Breast epithelium (tissue), 4 donors: ENCODE data around the gene MINDY3. TPM values are rescaled to one million over a fixed set of nuclear protein-coding genes. Genes with fewer than 3 reads are reported as not detected.
"Not testable (repeated sequence)": the region's sequence is repeated elsewhere in the genome, so short reads cannot be mapped to it uniquely, and the experiment has no call there.

Experiments
- DNase-seq, 2 donors: peaks; one replicate each; pipeline ENCODE4 v3.0.0-alpha.2; 2019; ENCODE audit warnings: low spot score in 2 of 2
- H3K27ac ChIP-seq, 2 donors: fragments of 200-600 bp; sonication (generic) in 1 of 2; one replicate each; pipeline ENCODE4 v1.5.1; 2016 to 2019; ENCODE audit warnings: mild to moderate bottlenecking in 1 of 2
- H3K27me3 ChIP-seq, 2 donors: fragments of 200-600 bp; sonication (generic) in 1 of 2; one replicate each; pipeline versions ENCODE4 v1.5.1 to v1.6.0; 2017 to 2019; ENCODE audit warnings: control low read depth in 1 of 2, mild to moderate bottlenecking in 1 of 2
- H3K36me3 ChIP-seq: fragments of 200-600 bp; one replicate; pipeline ENCODE4 v1.5.1; 2019
- H3K4me1 ChIP-seq, 2 donors: fragments of 200-600 bp; sonication (generic); one replicate each; pipeline ENCODE4 v1.5.1; 2016 to 2019; ENCODE audit warnings: control low read depth in 1 of 2
- H3K4me3 ChIP-seq, 3 donors: fragments of 200-600 bp; sonication (generic); 1 replicate in 2 of 3; 2 replicates in 1 of 3; pipeline ENCODE4 v1.5.1; 2016 to 2019; ENCODE audit warnings: mild to moderate bottlenecking in 3 of 3, moderate library complexity in 2 of 3
- H3K9me3 ChIP-seq, 2 donors: fragments of 200-600 bp; sonication (generic) in 1 of 2; one replicate each; pipeline ENCODE4 v1.5.1; 2016 to 2019; ENCODE audit warnings: control low read depth in 1 of 2
- POLR2A ChIP-seq: fragments of 450-650 bp; IDR thresholded peaks from one replicate; pipeline ENCODE4 v1.6.1; 2016; ENCODE audit warnings: antibody characterized with exemption, mild to moderate bottlenecking, moderate library complexity
- POLR2AphosphoS5 ChIP-seq, 3 donors: sonication (generic); formaldehyde crosslinking; IDR thresholded peaks; one replicate each; pipeline ENCODE4 v1.6.1; 2017; ENCODE audit warnings: antibody characterized with exemption in 3 of 3
- intact Hi-C: fragments of 100-400 bp; cut with DNase I; formaldehyde crosslinking; loops from one replicate; pipeline ENCODE4 v1.15.1; 2023; ENCODE audit warnings: low total_unique reads
- total RNA-seq, 3 donors: library from RNA; depleted of rRNA; stranded (reverse); fragments of >200 nt; gene quantifications; one replicate each; pipeline ENCODE4 v1.1.0, GENCODE V29; 2016
- TF ChIP-seq, protein P1 (sequence below), 3 donors: fragments of 450-650 bp; IDR thresholded peaks; one replicate each; pipeline ENCODE4 v1.5.1; 2016 to 2017; ENCODE audit warnings: antibody characterized with exemption in 3 of 3, mild to moderate bottlenecking in 3 of 3, moderate library complexity in 3 of 3

Gene MINDY3
- total RNA-seq, 3 donors from 2014 or later: 33.0 to 38.3 (median 34.8) TPM

DNA sequence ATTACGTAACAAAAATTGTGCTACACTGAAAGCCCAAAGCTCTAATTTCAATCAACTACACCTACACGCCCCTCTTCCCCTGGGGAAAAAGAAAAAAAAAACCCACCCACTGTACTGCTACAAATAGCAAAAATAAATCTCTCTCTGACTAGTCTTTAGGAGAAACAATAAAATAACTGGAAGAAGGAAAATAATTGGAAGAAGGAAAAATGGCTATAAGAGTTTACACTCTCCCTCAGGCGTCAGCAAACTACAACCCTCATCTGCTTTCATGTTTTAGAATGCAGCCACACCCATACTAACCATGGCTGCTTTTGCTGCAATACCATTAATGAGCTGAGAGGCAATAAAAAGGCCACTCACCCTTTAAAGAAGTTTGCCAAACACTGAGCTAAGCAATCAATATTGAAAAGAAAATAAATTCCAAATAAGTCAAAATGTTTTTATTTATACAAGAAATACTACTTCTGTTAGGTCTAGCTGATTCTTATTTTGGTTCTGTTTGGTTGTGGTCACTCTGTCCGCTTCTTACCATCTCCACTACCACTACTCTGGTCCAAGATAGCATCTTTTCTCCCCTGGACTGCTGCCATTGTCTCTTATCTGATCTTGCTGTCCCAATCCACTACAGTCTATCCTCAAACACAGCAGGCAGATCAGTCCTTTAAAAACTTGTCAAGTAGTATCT lies 3.8 kb downstream of the MINDY3 start:
- intact Hi-C loops: no loop called here
- peaks cover 0 to 8% of the 10 kb centered on the region in 2 donors for H3K4me1 ChIP-seq
- TF ChIP-seq POLR2A: no peak
- TF ChIP-seq, protein P1, sequence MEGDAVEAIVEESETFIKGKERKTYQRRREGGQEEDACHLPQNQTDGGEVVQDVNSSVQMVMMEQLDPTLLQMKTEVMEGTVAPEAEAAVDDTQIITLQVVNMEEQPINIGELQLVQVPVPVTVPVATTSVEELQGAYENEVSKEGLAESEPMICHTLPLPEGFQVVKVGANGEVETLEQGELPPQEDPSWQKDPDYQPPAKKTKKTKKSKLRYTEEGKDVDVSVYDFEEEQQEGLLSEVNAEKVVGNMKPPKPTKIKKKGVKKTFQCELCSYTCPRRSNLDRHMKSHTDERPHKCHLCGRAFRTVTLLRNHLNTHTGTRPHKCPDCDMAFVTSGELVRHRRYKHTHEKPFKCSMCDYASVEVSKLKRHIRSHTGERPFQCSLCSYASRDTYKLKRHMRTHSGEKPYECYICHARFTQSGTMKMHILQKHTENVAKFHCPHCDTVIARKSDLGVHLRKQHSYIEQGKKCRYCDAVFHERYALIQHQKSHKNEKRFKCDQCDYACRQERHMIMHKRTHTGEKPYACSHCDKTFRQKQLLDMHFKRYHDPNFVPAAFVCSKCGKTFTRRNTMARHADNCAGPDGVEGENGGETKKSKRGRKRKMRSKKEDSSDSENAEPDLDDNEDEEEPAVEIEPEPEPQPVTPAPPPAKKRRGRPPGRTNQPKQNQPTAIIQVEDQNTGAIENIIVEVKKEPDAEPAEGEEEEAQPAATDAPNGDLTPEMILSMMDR (IDR thresholded peaks at IDR 0.05): no peak
- TF ChIP-seq POLR2AphosphoS5 (IDR thresholded peaks at IDR 0.05): no peak
- H3K27me3 ChIP-seq: no peaks in the 10 kb centered on the region
- H3K9me3 ChIP-seq: no peaks in the 10 kb centered on the region
- no peak overlapping the region for H3K27ac ChIP-seq
- H3K4me3 ChIP-seq: no peak overlapping the region
- no peaks in the 10 kb centered on the region for H3K36me3 ChIP-seq
- DNase-seq: no peak

DNA sequence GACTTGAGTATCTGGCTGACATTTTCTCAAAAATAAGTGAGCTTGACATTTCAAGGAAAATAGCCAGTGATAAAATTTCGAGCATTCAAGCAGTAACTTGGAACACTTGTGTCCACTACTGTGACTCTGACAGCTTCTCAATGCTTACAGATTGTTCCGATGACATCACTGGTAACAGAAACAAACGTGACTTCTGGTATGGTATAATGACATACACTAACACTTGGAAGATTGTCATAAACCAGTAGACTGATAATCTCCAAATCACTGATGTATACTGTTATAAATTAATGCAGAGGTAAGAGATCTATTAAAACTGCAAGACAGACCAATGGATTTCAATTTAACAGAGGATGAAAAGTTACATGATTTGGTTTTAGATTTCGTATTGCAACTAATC lies 6.5 kb downstream of the MINDY3 start:
- H3K9me3 ChIP-seq: peaks cover 0 to 11% of the 10 kb centered on the region in 2 donors
- no peak overlapping the region for H3K27ac ChIP-seq
- no peaks in the 10 kb centered on the region for H3K36me3 ChIP-seq
- DNase-seq: no peak
- H3K4me1 ChIP-seq: peaks cover 0 to 8% of the 10 kb centered on the region in 2 donors
- no peak overlapping the region for H3K4me3 ChIP-seq
- TF ChIP-seq, protein P1 (IDR thresholded peaks at IDR 0.05): no peak
- TF ChIP-seq POLR2A (no peak), POLR2AphosphoS5 (IDR thresholded peaks at IDR 0.05) (no peak)
- no peaks in the 10 kb centered on the region for H3K27me3 ChIP-seq
- intact Hi-C loops: no loop called here

DNA sequence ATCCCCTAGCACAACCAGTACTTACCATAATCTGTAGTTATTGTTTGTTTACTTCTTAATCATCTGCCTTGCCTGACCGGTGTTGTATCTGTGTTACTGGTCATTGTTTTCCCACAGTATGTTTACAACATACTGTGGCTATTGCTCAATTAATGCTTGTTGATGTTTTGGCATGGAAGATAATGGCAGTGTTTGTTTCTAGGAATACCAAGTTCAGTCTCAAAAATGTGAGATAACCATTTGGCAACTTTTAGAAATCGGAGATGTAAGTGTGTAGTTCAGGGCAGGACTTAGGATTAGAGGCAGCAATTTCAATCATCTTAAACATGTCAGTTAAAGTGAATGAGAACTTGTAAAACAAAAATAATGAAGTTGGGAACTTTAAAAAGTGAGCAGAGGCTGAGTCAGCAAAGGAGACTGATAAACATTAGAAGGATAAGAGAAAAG lies 8.2 kb downstream of the MINDY3 start:
- H3K9me3 ChIP-seq: peaks cover 0 to 11% of the 10 kb centered on the region in 2 donors
- peaks cover 0 to 5% of the 10 kb centered on the region in 2 donors for H3K4me1 ChIP-seq
- no peaks in the 10 kb centered on the region for H3K36me3 ChIP-seq
- no peak overlapping the region for H3K4me3 ChIP-seq
- DNase-seq: no peak
- intact Hi-C loops: no loop called here
- no peaks in the 10 kb centered on the region for H3K27me3 ChIP-seq
- TF ChIP-seq POLR2AphosphoS5 (IDR thresholded peaks at IDR 0.05) (no peak), POLR2A (no peak)
- TF ChIP-seq, protein P1 (IDR thresholded peaks at IDR 0.05): no peak
- H3K27ac ChIP-seq: no peak overlapping the region

DNA sequence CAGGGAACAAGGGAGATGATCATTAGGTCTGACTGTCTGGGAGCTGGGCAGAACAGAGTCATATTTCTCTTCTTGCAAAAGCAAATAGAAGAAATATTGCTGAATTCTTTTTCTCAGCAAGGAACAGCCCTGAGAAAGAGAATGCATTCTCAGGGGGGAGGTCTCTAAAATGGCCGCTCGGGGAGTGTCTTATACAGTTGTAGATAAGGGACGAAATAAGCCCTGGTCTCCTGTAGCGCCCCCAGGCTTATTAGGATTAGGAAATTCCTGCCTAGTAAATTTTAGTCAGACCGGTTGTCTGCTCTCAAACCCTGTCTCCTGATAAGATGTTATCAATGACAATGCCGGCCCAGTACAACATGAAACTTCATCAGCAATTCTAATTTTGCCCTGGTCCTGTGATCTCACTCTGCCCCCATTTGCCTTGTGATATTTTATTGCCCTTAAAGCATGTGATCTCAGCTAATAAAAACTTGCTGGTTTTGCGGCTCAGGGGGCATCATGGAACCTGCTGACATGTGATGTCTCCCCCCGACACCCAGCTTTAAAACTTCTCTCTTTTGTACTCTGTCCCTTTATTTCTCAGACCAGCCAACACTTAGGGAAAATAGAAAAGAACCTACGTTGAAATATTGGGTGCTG lies 9.8 kb downstream of the MINDY3 start:
- H3K27ac ChIP-seq, H3K4me1 ChIP-seq, DNase-seq, intact Hi-C loops, H3K4me3 ChIP-seq, H3K27me3 ChIP-seq, H3K36me3 ChIP-seq: not testable (repeated sequence)
- H3K9me3 ChIP-seq: peaks cover 0 to 11% of the 10 kb centered on the region in 2 donors

DNA sequence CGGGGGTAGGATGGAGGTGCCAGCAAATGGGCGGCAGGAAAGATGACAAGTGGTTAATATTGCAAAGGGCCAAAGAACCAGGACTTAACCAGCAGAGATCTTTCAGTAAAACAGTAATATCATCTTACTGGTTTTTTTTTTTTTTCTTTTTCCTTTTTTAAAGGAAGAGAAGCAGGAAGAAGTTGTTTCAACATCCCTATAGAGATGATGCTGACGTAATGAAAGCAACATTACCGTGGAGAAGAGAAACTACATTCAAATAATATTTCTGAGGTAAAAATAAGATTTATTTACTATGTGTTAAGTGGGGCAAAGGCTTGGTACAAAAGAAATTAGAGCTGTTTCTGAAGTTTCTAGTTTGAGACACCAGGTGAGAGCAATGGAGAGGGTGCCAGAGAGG lies 11.0 kb downstream of the MINDY3 start:
- no peak overlapping the region for H3K4me3 ChIP-seq
- DNase-seq: no peak
- H3K27ac ChIP-seq: no peak overlapping the region
- H3K4me1 ChIP-seq: no peaks in the 10 kb centered on the region
- intact Hi-C loops: no loop called here
- H3K27me3 ChIP-seq: no peaks in the 10 kb centered on the region
- peaks cover 0 to 11% of the 10 kb centered on the region in 2 donors for H3K9me3 ChIP-seq
- H3K36me3 ChIP-seq: no peaks in the 10 kb centered on the region
- TF ChIP-seq POLR2AphosphoS5 (IDR thresholded peaks at IDR 0.05) (no peak), POLR2A (no peak)
- TF ChIP-seq, protein P1 (IDR thresholded peaks at IDR 0.05): no peak
